ENCODE measurements around the gene MARVELD3. TPM values are rescaled to one million over a fixed set of nuclear protein-coding genes. Genes with fewer than 3 reads are reported as not detected.

The MARVELD3 gene
- total and polyA plus RNA-seq, 2 of the 8 experiments (the other 6 are each of a cell fraction or from before 2014, with no cell fraction given): 18.0 to 34.8 TPM

- Histone ChIP-seq H2BK5ac (ENCODE audit: low read depth, low read length) (no peak overlapping the region), H3K56ac (replicated peaks; ENCODE audit: insufficient read length, low read depth, low read length) (no peak overlapping the region), H2BK20ac (ENCODE audit: low read length) (no peak overlapping the region), H3K4me1 (replicated peaks in 1 of 4; ENCODE audit: control insufficient read depth in 3 of 4, insufficient read depth in 4 of 4, low read length in 3 of 4) (no peaks in the 10 kb centered on the region), H3K4me3 (ENCODE audit: extremely low read depth in 1 of 4, insufficient read depth in 2 of 4, low read depth in 3 of 4, low read length in 4 of 4) (no peak overlapping the region), H2AK5ac (ENCODE audit: low read depth, low read length) (no peak overlapping the region), H2AFZ (ENCODE audit: low read length) (no peak overlapping the region), H3K9me3 (ENCODE audit: insufficient read depth in 2 of 2, low read depth in 1 of 2, low read length in 1 of 2) (no peaks in the 10 kb centered on the region; a peak in 1 of 4 replicates), H3K79me1 (ENCODE audit: low read depth, low read length) (no peaks in the 10 kb centered on the region), H3K18ac (ENCODE audit: extremely low read depth, low read length) (no peak overlapping the region), H2BK15ac (ENCODE audit: low read length) (no peak overlapping the region), H3K36me3 (ENCODE audit: control insufficient read depth in 2 of 4, insufficient read depth in 4 of 4, low read length in 3 of 4) (no peaks in the 10 kb centered on the region), H3K23me2 (ENCODE audit: low read depth, low read length) (no peaks in the 10 kb centered on the region), H2BK120ac (replicated peaks; ENCODE audit: low read depth, low read length) (no peak overlapping the region), H3K9ac (replicated peaks in 1 of 4; ENCODE audit: extremely low read depth in 1 of 4, low read depth in 3 of 4, low read length in 3 of 4) (no peak overlapping the region), H4K5ac (ENCODE audit: insufficient read length, low read depth, low read length) (no peak overlapping the region), H4K91ac (replicated peaks; ENCODE audit: insufficient read length, low read length) (no peak overlapping the region), H3K4ac (replicated peaks; ENCODE audit: insufficient read length, low read depth, low read length) (no peak overlapping the region), H3K27me3 (replicated peaks in 1 of 4; ENCODE audit: control insufficient read depth in 3 of 4, extremely low read depth in 1 of 4, insufficient read depth in 3 of 4, low read length in 3 of 4) (no peaks in the 10 kb centered on the region), H4K8ac (ENCODE audit: extremely low read depth, insufficient read depth, low read length) (no peak overlapping the region), H3K79me2 (ENCODE audit: control insufficient read depth in 1 of 2, insufficient read depth in 2 of 2, low read length in 2 of 2) (no peaks in the 10 kb centered on the region), H3K27ac (ENCODE audit: low read depth, low read length) (no peak overlapping the region), H3K4me2 (ENCODE audit: insufficient read depth in 1 of 2, low read depth in 2 of 2, low read length in 2 of 2) (no peak overlapping the region), H3K23ac (ENCODE audit: insufficient read length) (no peak overlapping the region), H4K20me1 (replicated peaks in 1 of 2; ENCODE audit: control insufficient read depth in 1 of 2, insufficient read depth in 2 of 2, low read length in 2 of 2) (no peaks in the 10 kb centered on the region), H2BK12ac (ENCODE audit: low read depth, low read length) (no peak overlapping the region), H3K14ac (ENCODE audit: insufficient read length) (no peak overlapping the region)
- TF ChIP-seq, protein P1, sequence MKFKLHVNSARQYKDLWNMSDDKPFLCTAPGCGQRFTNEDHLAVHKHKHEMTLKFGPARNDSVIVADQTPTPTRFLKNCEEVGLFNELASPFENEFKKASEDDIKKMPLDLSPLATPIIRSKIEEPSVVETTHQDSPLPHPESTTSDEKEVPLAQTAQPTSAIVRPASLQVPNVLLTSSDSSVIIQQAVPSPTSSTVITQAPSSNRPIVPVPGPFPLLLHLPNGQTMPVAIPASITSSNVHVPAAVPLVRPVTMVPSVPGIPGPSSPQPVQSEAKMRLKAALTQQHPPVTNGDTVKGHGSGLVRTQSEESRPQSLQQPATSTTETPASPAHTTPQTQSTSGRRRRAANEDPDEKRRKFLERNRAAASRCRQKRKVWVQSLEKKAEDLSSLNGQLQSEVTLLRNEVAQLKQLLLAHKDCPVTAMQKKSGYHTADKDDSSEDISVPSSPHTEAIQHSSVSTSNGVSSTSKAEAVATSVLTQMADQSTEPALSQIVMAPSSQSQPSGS (IDR thresholded peaks at IDR 0.05; ENCODE audit: low read length): no peak
- TF ChIP-seq SRF (IDR thresholded peaks at IDR 0.05; ENCODE audit: low read depth, low read length): no peak
- no peak for TF ChIP-seq EZH2 (IDR thresholded peaks at IDR 0.05; ENCODE audit: low read depth, low read length, severe bottlenecking)
- TF ChIP-seq SP1 (IDR thresholded peaks at IDR 0.05; ENCODE audit: low read depth, low read length): no peak
- TF ChIP-seq HDAC6 (IDR thresholded peaks at IDR 0.05; ENCODE audit: low read depth, low read length): no peak
- no peak for TF ChIP-seq RBBP5 (IDR thresholded peaks at IDR 0.05; ENCODE audit: borderline replicate concordance, low read depth, low read length)
- TF ChIP-seq CBX5 (IDR thresholded peaks at IDR 0.05; ENCODE audit: low read depth, low read length): no peak
- no peak for TF ChIP-seq SAP30 (IDR thresholded peaks at IDR 0.05; ENCODE audit: insufficient read depth, insufficient replicate concordance, low read length)
- no peak for TF ChIP-seq MAFK (IDR thresholded peaks at IDR 0.05; ENCODE audit: low read depth, low read length)
- no peak for TF ChIP-seq CEBPB (IDR thresholded peaks at IDR 0.05; ENCODE audit: low read depth, low read length)
- TF ChIP-seq YY1 (IDR thresholded peaks at IDR 0.05; ENCODE audit: low read depth, low read length): no peak
- TF ChIP-seq GTF2F1 (IDR thresholded peaks at IDR 0.05; ENCODE audit: borderline replicate concordance, low read depth, low read length): no peak
- FAIRE-seq: no peak
- no peak for DNase-seq (ENCODE audit: low read depth in 1 of 2, low spot score in 2 of 2)
- 83% methylated on average over 4 of the region's 4 CpGs; no CpG with 5 or more reads in 1 of the 2 experiments for WGBS, 2 experiments (ENCODE audit: extremely low coverage in 1 of 2, insufficient coverage in 1 of 2, insufficient read length in 1 of 2, insufficient replicate concordance in 2 of 2, low coverage in 1 of 2, low lambda C conversion rate in 2 of 2, missing lambda C conversion rate in 1 of 2)
- POLR2A ChIA-PET (ENCODE audit: partially characterized antibody): interaction anchor here (0.7 to 1.2 kb wide), 2 partner anchors 12 to 20 kb away, joined by 3 read pairs; no protein-coding TSS in a partner anchor
- CTCF ChIA-PET (ENCODE audit: partially characterized antibody): interaction anchor here (0.9 to 2.0 kb wide), 3 partner anchors 19 to 25 kb away, joined by 3 to 7 read pairs (median 3); no protein-coding TSS in a partner anchor
These were observed 40.7 kb upstream of the MARVELD3 start for GRCh38 chr16:71585318-71585703.

Data from H1 (cell line).